HEK293 (cell line): ENCODE results near the gene CACUL1.
"Not testable (repeated sequence)": the region's sequence is repeated elsewhere in the genome, so short reads cannot be mapped to it uniquely, and the experiment has no call there.

Source experiments
- CTCF ChIA-PET: fragments of 350-600 bp; formaldehyde crosslinking; extraction: SDS; loops from one replicate; lab custom pipeline; 2021; ENCODE audit warnings: antibody characterized with exemption; lab: Yijun Ruan, JAX
- POLR2A ChIA-PET: fragments of 300-600 bp; formaldehyde crosslinking; extraction: SDS; loops from one replicate; lab custom pipeline; 2020; ENCODE audit warnings: antibody characterized with exemption, inconsistent platforms; lab: Yijun Ruan, JAX
- H3K27ac ChIP-seq: fragments of 200-500 bp; sonication (Bioruptor generic); 2 replicates; pipeline ENCODE4 v1.5.1; 2014; ENCODE audit warnings: low read depth, low read length, control low read depth, inconsistent platforms; ENCODE audit errors: extremely low read depth
- H3K36me3 ChIP-seq, 2 experiments: fragments of 200-500 bp in 1 of 2; sonication (Bioruptor generic) in 1 of 2; 1 replicate in 1 of 2; 2 replicates in 1 of 2; pipeline ENCODE4 v1.5.1; 2014 to 2017; ENCODE audit warnings: inconsistent platforms in 2 of 2, low read length in 2 of 2; ENCODE audit not compliant: control insufficient read depth in 2 of 2, insufficient read depth in 1 of 2
- H3K4me1 ChIP-seq: fragments of 200-500 bp; sonication (Bioruptor generic); 2 replicates; pipeline ENCODE4 v1.5.1; 2014; ENCODE audit warnings: mild to moderate bottlenecking, low read length, inconsistent platforms; ENCODE audit not compliant: control insufficient read depth, insufficient read depth
- H3K4me3 ChIP-seq: 2 replicates; pipeline ENCODE4 v1.5.1; 2011; ENCODE audit warnings: low read depth, mild to moderate bottlenecking, control low read depth, low read length, moderate library complexity
- H3K9me3 ChIP-seq: fragments of 200-500 bp; sonication (Bioruptor generic); 2 replicates; pipeline ENCODE4 v1.5.1; 2014; ENCODE audit warnings: low read depth, low read length, inconsistent platforms; ENCODE audit not compliant: control insufficient read depth, insufficient read depth
- KLF9 ChIP-seq: fragments of 450-650 bp; formaldehyde crosslinking; IDR thresholded peaks from 2 replicates; pipeline ENCODE4 v1.5.1; 2016; ENCODE audit warnings: missing biosample characterization, missing genetic modification characterization, low read depth
- ZFP41 ChIP-seq: fragments of 450-650 bp; formaldehyde crosslinking; IDR thresholded peaks from 2 replicates; pipeline ENCODE4 v1.5.1; 2016; ENCODE audit warnings: missing biosample characterization, missing genetic modification characterization, borderline replicate concordance
- ZNF10 ChIP-seq: fragments of 450-650 bp; formaldehyde crosslinking; IDR thresholded peaks from 2 replicates; pipeline ENCODE4 v1.5.1; 2017; ENCODE audit warnings: missing biosample characterization, missing genetic modification characterization
- ZNF112 ChIP-seq: fragments of 450-650 bp; formaldehyde crosslinking; IDR thresholded peaks from 2 replicates; pipeline ENCODE4 v1.5.0; 2017; ENCODE audit warnings: missing biosample characterization, missing genetic modification characterization
- ZNF155 ChIP-seq: fragments of 450-650 bp; formaldehyde crosslinking; IDR thresholded peaks from 2 replicates; pipeline ENCODE4 v1.5.1; 2016; ENCODE audit warnings: missing biosample characterization, missing genetic modification characterization
- ZNF223 ChIP-seq: fragments of 450-650 bp; formaldehyde crosslinking; IDR thresholded peaks from 2 replicates; pipeline ENCODE4 v1.5.1; 2016; ENCODE audit warnings: missing biosample characterization, missing genetic modification characterization
- ZNF48 ChIP-seq: fragments of 450-650 bp; formaldehyde crosslinking; IDR thresholded peaks from 2 replicates; pipeline ENCODE4 v1.5.1; 2016; ENCODE audit warnings: missing biosample characterization, missing genetic modification characterization
- ZNF510 ChIP-seq: fragments of 450-650 bp; formaldehyde crosslinking; IDR thresholded peaks from 2 replicates; pipeline ENCODE4 v1.5.1; 2018; ENCODE audit warnings: mild to moderate bottlenecking, missing genetic modification characterization, missing biosample characterization; ENCODE audit not compliant: insufficient replicate concordance
- ZNF544 ChIP-seq: fragments of 450-650 bp; formaldehyde crosslinking; IDR thresholded peaks from 2 replicates; pipeline ENCODE4 v1.5.0; 2017; ENCODE audit warnings: missing biosample characterization, missing genetic modification characterization
- ZNF626 ChIP-seq: fragments of 450-650 bp; sonication (Bioruptor Pico); formaldehyde crosslinking; IDR thresholded peaks from 2 replicates; pipeline ENCODE4 v1.5.1; 2018; ENCODE audit warnings: missing biosample characterization, missing genetic modification characterization, inconsistent platforms
- ZNF654 ChIP-seq: fragments of 450-650 bp; formaldehyde crosslinking; IDR thresholded peaks from 2 replicates; pipeline ENCODE4 v1.5.1; 2016; ENCODE audit warnings: low read depth, missing biosample characterization, missing genetic modification characterization
- ZNF660 ChIP-seq: fragments of 450-650 bp; IDR thresholded peaks from 2 replicates; pipeline ENCODE4 v1.5.1; 2018; ENCODE audit warnings: missing biosample characterization, mild to moderate bottlenecking, missing genetic modification characterization
- ZNF785 ChIP-seq: fragments of 450-650 bp; formaldehyde crosslinking; IDR thresholded peaks from 2 replicates; pipeline ENCODE4 v1.5.1; 2016; ENCODE audit warnings: missing biosample characterization, missing genetic modification characterization
- TF ChIP-seq, protein P1 (sequence below): fragments of 450-650 bp; formaldehyde crosslinking; IDR thresholded peaks from 2 replicates; pipeline ENCODE4 v1.5.1; 2016; ENCODE audit warnings: missing biosample characterization, missing genetic modification characterization, low read depth
- TF ChIP-seq, protein P2 (sequence below): fragments of 450-650 bp; formaldehyde crosslinking; IDR thresholded peaks from 2 replicates; pipeline ENCODE4 v1.5.1; 2016; ENCODE audit warnings: missing biosample characterization, missing genetic modification characterization, borderline replicate concordance
- TF ChIP-seq, protein P3 (sequence below): fragments of 450-650 bp; formaldehyde crosslinking; IDR thresholded peaks from 2 replicates; pipeline ENCODE4 v1.5.1; 2017; ENCODE audit warnings: missing biosample characterization, mild to moderate bottlenecking, missing genetic modification characterization, moderate library complexity
- TF ChIP-seq, protein P4 (sequence below): fragments of 450-650 bp; formaldehyde crosslinking; IDR thresholded peaks from 2 replicates; pipeline ENCODE4 v1.5.1; 2016; ENCODE audit warnings: missing biosample characterization, missing genetic modification characterization
- TF ChIP-seq, protein P5 (sequence below): fragments of 450-650 bp; formaldehyde crosslinking; IDR thresholded peaks from 2 replicates; pipeline ENCODE4 v1.5.1; 2016; ENCODE audit warnings: missing biosample characterization, missing genetic modification characterization

CACUL1 gene

DNA sequence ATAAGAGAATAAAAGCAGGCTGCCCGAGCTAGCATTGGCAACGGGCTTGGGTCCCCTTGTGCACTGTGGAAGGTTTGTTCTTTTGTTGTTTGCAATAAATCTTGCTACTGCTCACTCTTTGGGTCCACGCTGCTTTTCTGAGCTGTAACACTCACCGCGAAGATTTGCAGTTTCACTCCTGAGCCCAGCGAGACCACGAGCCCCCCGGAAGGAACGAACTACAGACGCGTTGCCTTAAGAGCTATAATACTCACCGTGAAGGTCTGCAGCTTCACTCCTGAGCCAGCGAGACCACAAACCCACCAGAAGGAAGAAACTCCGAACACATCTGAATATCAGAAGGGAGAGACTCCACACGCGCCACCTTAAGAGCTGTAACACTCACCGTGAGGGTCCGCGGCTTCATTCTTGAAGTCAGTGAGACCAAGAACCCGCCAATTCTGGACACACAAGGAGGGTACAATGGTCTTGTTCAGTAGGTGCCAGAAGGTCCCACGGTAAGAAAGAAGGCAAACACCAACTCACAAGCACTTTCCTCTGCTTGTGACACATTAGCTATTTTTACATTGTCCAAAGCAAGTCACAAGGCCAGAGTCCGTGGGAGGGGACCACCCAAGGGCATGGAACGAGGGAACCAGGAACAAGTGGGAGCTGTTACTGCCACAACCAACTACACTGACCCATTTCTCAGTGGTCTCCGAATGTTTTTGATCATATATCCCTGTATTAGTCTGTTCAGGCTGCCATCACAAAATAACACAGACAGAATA is 29.2 kb upstream of the CACUL1 start (continued):
- TF ChIP-seq ZNF510 (no peak), ZFP41 (tag by site-specific recombination) (no peak), KLF9 (tag by site-specific recombination) (no peak), ZNF660 (tag by site-specific recombination) (no peak), ZNF48 (tag by site-specific recombination) (no peak), ZNF785 (tag by site-specific recombination) (no peak)
- TF ChIP-seq, protein P1, sequence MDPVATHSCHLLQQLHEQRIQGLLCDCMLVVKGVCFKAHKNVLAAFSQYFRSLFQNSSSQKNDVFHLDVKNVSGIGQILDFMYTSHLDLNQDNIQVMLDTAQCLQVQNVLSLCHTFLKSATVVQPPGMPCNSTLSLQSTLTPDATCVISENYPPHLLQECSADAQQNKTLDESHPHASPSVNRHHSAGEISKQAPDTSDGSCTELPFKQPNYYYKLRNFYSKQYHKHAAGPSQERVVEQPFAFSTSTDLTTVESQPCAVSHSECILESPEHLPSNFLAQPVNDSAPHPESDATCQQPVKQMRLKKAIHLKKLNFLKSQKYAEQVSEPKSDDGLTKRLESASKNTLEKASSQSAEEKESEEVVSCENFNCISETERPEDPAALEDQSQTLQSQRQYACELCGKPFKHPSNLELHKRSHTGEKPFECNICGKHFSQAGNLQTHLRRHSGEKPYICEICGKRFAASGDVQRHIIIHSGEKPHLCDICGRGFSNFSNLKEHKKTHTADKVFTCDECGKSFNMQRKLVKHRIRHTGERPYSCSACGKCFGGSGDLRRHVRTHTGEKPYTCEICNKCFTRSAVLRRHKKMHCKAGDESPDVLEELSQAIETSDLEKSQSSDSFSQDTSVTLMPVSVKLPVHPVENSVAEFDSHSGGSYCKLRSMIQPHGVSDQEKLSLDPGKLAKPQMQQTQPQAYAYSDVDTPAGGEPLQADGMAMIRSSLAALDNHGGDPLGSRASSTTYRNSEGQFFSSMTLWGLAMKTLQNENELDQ (tag by site-specific recombination): no peak

DNA sequence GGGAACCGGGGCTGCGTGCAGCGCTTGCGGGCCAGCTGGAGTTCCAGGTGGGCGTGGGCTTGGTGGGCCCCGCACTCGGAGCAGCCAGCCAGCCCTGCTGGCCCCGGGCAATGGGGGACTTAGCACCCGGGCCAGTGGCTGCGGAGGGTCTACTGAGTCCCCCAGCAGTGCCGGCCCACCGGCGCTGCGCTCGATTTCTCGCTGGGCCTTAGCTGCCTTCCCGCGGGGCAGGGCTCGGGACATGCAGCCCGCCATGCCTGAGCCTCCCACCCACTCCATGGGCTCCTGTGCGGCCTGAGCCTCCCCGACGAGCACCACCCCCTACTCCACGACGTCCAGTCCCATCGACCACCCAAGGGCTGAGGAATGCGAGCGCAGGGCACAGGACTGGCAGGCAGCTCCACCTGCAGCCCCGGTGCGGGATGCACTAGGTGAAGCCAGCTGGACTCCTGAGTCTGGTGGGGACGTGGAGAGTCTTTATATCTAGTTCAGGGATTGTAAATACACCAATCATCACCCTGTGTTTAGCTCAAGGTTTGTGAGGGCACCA is 28.2 kb upstream of the CACUL1 start:
- CTCF ChIA-PET, H3K9me3 ChIP-seq, H3K27ac ChIP-seq, H3K4me3 ChIP-seq, POLR2A ChIA-PET, H3K4me1 ChIP-seq, H3K36me3 ChIP-seq: not testable (repeated sequence)

DNA sequence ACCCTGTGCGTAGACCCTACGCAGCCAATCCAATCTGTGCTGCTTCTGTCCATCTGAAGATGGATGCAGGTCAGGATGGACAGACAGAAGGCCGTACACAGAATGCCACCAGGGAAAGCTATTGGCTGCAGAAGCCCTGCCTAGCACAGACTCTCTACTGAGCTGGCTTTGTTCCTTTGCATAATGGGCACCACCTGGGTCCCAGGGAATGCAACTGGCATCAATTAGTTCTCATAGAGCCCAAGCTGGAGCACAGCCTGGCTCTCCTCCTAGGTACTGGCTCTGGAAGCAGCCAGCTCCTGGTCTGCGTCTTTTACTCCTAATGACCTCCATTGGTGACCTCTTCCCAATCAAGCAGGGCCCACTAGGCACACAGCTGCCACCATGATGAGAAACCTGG is 26.8 kb upstream of the CACUL1 start:
- Histone ChIP-seq H3K9me3 (no peaks in the 10 kb centered on the region), H3K27ac (no peak overlapping the region), H3K4me3 (no peak overlapping the region), H3K36me3 (no peaks in the 10 kb centered on the region), H3K4me1 (no peaks in the 10 kb centered on the region)
- POLR2A ChIA-PET: no interaction called here
- CTCF ChIA-PET: interaction anchor here (0.8 kb wide), 1 partner anchor 13 kb away, joined by 3 read pairs; no protein-coding TSS in a partner anchor
- TF ChIP-seq ZNF223 (tag by site-specific recombination): no peak
- TF ChIP-seq, protein P2, sequence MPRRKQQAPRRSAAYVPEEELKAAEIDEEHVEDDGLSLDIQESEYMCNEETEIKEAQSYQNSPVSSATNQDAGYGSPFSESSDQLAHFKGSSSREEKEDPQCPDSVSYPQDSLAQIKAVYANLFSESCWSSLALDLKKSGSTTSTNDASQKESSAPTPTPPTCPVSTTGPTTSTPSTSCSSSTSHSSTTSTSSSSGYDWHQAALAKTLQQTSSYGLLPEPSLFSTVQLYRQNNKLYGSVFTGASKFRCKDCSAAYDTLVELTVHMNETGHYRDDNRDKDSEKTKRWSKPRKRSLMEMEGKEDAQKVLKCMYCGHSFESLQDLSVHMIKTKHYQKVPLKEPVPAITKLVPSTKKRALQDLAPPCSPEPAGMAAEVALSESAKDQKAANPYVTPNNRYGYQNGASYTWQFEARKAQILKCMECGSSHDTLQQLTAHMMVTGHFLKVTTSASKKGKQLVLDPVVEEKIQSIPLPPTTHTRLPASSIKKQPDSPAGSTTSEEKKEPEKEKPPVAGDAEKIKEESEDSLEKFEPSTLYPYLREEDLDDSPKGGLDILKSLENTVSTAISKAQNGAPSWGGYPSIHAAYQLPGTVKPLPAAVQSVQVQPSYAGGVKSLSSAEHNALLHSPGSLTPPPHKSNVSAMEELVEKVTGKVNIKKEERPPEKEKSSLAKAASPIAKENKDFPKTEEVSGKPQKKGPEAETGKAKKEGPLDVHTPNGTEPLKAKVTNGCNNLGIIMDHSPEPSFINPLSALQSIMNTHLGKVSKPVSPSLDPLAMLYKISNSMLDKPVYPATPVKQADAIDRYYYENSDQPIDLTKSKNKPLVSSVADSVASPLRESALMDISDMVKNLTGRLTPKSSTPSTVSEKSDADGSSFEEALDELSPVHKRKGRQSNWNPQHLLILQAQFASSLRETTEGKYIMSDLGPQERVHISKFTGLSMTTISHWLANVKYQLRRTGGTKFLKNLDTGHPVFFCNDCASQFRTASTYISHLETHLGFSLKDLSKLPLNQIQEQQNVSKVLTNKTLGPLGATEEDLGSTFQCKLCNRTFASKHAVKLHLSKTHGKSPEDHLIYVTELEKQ (tag by site-specific recombination): no peak
- TF ChIP-seq, protein P1 (tag by site-specific recombination): no peak
- TF ChIP-seq, protein P3, sequence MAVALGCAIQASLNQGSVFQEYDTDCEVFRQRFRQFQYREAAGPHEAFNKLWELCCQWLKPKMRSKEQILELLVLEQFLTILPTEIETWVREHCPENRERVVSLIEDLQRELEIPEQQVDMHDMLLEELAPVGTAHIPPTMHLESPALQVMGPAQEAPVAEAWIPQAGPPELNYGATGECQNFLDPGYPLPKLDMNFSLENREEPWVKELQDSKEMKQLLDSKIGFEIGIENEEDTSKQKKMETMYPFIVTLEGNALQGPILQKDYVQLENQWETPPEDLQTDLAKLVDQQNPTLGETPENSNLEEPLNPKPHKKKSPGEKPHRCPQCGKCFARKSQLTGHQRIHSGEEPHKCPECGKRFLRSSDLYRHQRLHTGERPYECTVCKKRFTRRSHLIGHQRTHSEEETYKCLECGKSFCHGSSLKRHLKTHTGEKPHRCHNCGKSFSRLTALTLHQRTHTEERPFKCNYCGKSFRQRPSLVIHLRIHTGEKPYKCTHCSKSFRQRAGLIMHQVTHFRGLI: no peak
- no peak for TF ChIP-seq ZNF544 (tag by site-specific recombination)
- no peak for TF ChIP-seq ZNF112 (tag by site-specific recombination)
- no peak for TF ChIP-seq ZNF155
- no peak for TF ChIP-seq ZNF10
- no peak for TF ChIP-seq ZNF626
- TF ChIP-seq, protein P4, sequence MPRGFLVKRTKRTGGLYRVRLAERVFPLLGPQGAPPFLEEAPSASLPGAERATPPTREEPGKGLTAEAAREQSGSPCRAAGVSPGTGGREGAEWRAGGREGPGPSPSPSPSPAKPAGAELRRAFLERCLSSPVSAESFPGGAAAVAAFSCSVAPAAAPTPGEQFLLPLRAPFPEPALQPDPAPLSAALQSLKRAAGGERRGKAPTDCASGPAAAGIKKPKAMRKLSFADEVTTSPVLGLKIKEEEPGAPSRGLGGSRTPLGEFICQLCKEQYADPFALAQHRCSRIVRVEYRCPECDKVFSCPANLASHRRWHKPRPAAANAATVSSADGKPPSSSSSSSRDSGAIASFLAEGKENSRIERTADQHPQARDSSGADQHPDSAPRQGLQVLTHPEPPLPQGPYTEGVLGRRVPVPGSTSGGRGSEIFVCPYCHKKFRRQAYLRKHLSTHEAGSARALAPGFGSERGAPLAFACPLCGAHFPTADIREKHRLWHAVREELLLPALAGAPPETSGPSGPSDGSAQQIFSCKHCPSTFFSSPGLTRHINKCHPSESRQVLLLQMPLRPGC (tag by site-specific recombination): no peak
- TF ChIP-seq, protein P5, sequence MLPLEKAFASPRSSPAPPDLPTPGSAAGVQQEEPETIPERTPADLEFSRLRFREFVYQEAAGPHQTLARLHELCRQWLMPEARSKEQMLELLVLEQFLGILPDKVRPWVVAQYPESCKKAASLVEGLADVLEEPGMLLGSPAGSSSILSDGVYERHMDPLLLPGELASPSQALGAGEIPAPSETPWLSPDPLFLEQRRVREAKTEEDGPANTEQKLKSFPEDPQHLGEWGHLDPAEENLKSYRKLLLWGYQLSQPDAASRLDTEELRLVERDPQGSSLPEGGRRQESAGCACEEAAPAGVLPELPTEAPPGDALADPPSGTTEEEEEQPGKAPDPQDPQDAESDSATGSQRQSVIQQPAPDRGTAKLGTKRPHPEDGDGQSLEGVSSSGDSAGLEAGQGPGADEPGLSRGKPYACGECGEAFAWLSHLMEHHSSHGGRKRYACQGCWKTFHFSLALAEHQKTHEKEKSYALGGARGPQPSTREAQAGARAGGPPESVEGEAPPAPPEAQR (tag by site-specific recombination): no peak
- no peak for TF ChIP-seq ZNF654
